Adipocyte (in vitro differentiated cells): ENCODE results near the gene TEAD1.

Source experiments
- DNase-seq: peaks from one replicate; pipeline ENCODE4 v3.0.0-alpha.2; 2015; ENCODE audit warnings: low read depth
- H3K27me3 ChIP-seq: replicated peaks from 2 replicates; pipeline ENCODE4 v1.7.0; 2013; ENCODE audit warnings: mild to moderate bottlenecking, low read length, moderate library complexity; ENCODE audit not compliant: control insufficient read depth, insufficient read depth
- H3K36me3 ChIP-seq: 2 replicates; pipeline ENCODE4 v1.7.0; 2013; ENCODE audit warnings: low read length, mild to moderate bottlenecking, moderate library complexity; ENCODE audit not compliant: control insufficient read depth, insufficient read depth, severe bottlenecking
- H3K4me1 ChIP-seq: 2 replicates; pipeline ENCODE4 v1.7.0; 2013; ENCODE audit warnings: mild to moderate bottlenecking, low read length, moderate library complexity; ENCODE audit not compliant: control insufficient read depth, insufficient read depth
- H3K4me3 ChIP-seq: 2 replicates; pipeline ENCODE4 v1.7.0; 2013; ENCODE audit warnings: mild to moderate bottlenecking, low read length, moderate library complexity
- H3K9ac ChIP-seq: 2 replicates; pipeline ENCODE4 v1.7.0; 2013; ENCODE audit warnings: mild to moderate bottlenecking, low read length, moderate library complexity
- H3K9me3 ChIP-seq: 2 replicates; pipeline ENCODE4 v1.7.0; 2013; ENCODE audit warnings: mild to moderate bottlenecking, low read length, moderate library complexity; ENCODE audit not compliant: control insufficient read depth

Gene TEAD1

DNA sequence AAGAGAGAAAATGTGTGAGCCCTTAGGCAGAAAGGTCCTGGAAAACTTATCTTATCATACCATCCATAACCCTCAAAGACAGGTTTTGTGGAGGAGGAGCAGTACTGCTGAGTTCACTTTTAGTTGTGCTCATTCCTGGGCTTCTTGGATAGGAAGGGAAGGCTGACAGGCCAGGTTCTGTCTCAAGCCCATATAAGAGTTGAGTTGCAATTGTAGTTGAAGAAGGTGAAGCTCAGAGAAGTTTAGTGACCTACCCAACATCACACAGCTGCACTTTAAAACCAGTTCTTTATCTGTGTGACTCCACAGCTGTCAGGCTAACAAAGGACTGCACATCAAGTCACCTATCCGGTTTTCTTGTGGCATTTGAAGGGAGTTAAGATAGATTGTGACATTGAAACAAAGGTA is 13.0 kb downstream of the TEAD1 start:
- H3K36me3 ChIP-seq: no peaks in the 10 kb centered on the region
- H3K4me1 ChIP-seq: peaks cover 72% of the 10 kb centered on the region
- H3K9me3 ChIP-seq: no peaks in the 10 kb centered on the region
- H3K9ac ChIP-seq: no peak overlapping the region
- H3K27me3 ChIP-seq: no peaks in the 10 kb centered on the region
- DNase-seq: no peak
- no peak overlapping the region for H3K4me3 ChIP-seq

DNA sequence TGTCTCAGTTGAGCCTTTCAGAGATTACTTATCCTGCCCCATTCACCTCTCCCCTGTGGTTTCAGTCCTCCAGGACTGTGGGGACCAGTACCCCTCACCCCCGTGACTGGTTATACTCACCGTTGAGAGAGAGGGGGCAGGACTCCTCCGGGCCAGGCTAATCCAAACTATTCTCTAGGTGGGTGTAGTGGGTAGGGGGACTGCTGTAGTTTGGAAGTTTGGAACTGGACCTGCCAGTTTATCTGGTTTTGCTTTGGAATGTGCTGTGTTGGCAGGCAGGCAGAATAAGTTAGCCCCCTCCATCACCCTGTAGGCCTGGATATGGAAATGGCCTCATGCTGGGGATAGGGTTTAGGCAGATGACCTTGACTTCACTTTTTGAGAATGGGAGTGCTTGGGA is 13.5 kb downstream of the TEAD1 start:
- H3K4me1 ChIP-seq: peaks cover 78% of the 10 kb centered on the region
- H3K9ac ChIP-seq: no peak overlapping the region
- H3K9me3 ChIP-seq: no peaks in the 10 kb centered on the region
- no peak overlapping the region for H3K4me3 ChIP-seq
- H3K36me3 ChIP-seq: no peaks in the 10 kb centered on the region
- no peaks in the 10 kb centered on the region for H3K27me3 ChIP-seq
- DNase-seq: no peak

DNA sequence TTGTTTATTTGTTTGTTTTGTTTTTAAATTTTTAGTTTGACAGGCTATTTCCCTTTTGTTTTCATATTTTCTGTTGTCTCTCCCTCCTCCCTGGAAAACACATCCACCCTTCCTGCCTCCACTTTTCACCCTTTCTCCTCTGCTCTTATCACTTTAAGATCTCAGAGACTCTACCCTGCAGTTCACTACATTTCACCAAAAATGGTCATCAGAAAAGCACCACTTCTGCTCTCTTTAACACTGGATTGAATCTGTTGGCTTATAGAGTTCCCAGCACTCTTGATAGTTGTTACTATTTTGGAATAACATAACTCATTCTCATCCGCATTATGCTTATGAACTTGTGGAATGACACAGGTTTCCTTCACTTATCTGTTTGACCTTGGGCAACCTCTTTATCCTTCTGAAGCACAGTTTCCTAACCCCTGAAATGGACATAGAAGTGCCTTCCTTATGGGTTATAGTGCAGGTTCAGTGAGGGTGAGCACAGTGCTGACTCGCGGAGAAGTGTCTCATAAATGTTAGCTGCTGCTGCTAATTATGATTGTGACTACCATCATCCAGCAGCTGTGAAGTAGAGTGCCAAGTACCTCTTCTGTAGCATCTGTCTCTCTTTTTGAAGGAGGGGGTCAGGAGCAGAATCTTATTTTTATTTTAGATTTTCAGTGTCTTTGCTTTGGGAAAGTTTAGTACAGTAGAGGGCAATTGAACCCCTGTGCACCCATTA is 15.0 kb downstream of the TEAD1 start:
- peaks cover 83% of the 10 kb centered on the region for H3K4me1 ChIP-seq
- no peaks in the 10 kb centered on the region for H3K9me3 ChIP-seq
- no peak overlapping the region for H3K4me3 ChIP-seq
- H3K9ac ChIP-seq: no peak overlapping the region
- H3K27me3 ChIP-seq: no peaks in the 10 kb centered on the region
- no peaks in the 10 kb centered on the region for H3K36me3 ChIP-seq
- no peak for DNase-seq

DNA sequence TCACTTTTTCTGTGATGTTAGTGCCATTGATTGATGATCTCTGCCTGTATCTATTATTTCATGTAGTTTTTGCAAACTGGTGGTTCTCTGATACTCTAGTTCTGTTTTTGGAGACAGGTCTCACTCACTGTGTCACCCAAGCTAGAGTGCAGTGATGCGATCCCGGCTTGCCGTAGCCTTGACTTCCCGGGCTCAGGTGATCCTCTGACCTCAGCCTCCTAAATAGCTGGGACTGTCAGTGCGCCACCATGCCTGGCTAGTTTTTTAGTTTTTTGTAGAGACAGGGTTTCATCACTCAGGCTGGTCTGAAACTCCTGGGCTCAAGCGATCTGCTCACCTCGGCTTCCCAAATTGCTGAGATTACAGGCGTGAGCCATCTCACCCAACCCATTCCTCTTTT is 16.4 kb downstream of the TEAD1 start:
- DNase-seq: no peak
- H3K4me1 ChIP-seq: peaks cover 83% of the 10 kb centered on the region
- no peaks in the 10 kb centered on the region for H3K27me3 ChIP-seq
- no peaks in the 10 kb centered on the region for H3K36me3 ChIP-seq
- H3K9me3 ChIP-seq: no peaks in the 10 kb centered on the region
- no peak overlapping the region for H3K4me3 ChIP-seq
- no peak overlapping the region for H3K9ac ChIP-seq

DNA sequence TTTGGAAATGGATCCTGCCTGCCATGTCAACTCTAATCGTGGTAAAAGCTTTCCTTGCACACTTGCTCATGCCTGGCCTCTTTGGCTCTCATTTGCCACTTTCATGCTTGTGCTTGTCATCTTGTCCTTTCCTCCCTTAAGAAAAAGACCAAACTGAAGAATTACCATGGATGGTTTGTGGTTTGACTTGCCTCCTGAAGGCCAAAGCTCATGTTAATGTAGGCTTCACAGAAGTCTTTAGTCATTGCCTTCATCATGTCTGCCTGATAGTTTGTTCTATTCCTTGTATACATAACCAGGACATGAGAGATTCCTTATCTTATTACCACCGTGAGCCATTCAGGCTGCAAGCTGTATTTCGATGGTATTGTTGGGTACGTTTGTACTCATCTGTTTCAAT is 17.3 kb downstream of the TEAD1 start:
- Histone ChIP-seq H3K4me3 (no peak overlapping the region), H3K9me3 (no peaks in the 10 kb centered on the region), H3K4me1 (peaks cover 83% of the 10 kb centered on the region), H3K9ac (no peak overlapping the region), H3K27me3 (no peaks in the 10 kb centered on the region), H3K36me3 (no peaks in the 10 kb centered on the region)
- DNase-seq: no peak

DNA sequence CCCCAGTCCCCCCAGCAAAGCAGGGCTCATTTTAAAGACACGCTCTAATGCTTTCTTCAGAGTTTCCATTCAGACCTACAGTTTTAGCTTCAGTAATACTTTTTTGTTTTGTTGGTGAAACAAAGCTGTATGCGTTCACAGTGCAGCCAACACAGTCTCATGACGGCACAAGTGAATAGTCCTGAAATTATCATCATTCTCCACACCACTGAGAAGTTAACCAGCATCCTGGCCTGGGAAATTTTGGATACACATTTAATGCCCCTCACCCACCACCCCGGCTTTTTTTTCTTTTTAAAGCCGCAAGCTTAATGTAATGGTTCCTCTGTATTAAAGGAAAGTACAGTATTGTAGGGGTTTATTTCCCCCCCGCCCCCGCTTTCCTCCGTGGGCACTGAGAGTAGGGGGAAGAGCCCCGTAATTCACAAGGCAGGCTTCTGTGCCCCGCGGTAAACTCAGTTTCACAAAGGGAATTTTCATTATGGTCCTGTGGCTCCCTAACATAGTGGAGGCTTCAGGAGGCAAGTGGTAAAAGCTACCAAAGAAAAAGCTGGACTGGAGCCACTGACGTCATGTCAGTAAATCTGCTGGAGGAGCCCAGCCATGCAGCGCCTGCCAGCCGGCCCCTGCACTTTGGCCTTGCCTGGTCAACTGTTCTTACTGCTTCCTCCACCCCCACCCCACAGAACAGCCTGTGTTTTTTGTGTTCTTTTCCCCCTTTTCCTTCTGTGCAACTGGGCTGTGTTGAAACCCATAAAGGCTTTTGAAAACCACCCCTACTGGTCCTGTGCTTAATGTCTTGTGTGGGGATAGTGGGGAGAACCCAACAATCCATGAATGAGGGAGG is 18.2 kb downstream of the TEAD1 start:
- DNase-seq: peak; percentile 90
- Histone ChIP-seq H3K9ac (peak overlapping the region; percentile 87), H3K9me3 (no peaks in the 10 kb centered on the region), H3K27me3 (no peaks in the 10 kb centered on the region), H3K4me3 (peak overlapping the region; percentile 64), H3K36me3 (no peaks in the 10 kb centered on the region), H3K4me1 (peaks cover 77% of the 10 kb centered on the region)

DNA sequence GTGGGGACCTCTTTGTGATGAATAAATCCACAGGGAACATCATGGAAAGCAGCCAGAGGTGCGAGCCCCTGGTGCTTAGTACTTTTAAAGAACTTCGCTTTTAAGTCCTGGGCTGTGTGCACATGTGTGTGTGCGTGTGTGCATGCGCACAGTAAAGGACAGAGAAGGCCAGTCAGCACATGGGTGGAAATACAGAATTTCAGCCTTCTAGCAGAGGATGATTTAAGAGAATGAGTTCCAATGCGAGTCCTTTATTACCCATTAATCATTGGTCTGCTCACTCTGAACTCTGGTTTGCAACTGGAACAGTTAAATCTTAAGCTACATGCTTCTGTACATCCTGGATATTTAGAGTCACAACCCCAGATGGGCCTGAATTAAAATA is 18.9 kb downstream of the TEAD1 start:
- no peaks in the 10 kb centered on the region for H3K36me3 ChIP-seq
- peak overlapping the region; percentile 64 for H3K4me3 ChIP-seq

DNA sequence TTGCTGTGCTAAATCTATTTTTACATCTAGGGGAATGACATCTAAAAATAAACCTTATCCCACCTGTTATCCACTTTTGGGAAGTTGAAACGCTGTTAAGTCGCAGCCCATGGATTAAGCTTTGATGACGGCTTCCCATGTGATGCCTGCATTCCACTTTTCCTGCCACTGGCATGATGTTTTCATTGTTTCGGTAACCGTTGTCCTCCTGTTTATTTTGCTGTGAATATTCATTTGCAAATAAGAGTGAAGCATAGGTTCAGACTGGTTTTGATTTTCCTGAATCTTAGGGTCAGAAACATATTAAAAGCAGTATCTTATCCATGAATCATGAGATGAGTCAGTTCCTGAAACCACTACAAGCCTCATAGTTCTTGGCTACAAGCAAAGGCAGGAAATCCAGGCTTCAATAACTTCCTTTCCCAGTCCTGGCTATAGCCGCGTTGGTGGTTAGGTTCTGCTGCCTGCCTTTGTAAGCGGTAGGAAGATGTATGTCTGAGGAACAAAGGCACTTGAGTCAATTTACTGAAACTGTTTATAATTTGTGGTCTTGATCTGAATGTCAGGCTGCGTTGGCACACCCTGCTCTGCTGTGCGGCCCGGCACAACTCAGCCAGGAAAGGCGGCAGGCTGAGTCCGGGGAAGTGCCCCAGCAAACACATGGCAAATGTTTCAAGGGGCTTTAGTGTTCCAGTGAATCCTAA is 19.4 kb downstream of the TEAD1 start:
- peaks cover 68% of the 10 kb centered on the region for H3K4me1 ChIP-seq
- no peaks in the 10 kb centered on the region for H3K27me3 ChIP-seq
- H3K9ac ChIP-seq: peak overlapping the region; percentile 87
- DNase-seq: peak; percentile 90
- no peaks in the 10 kb centered on the region for H3K36me3 ChIP-seq
- peak overlapping the region; percentile 64 for H3K4me3 ChIP-seq
- no peaks in the 10 kb centered on the region for H3K9me3 ChIP-seq

More for the DNA sequence above, 18.9 kb downstream of the TEAD1 start:
- Histone ChIP-seq H3K9ac (peak overlapping the region; percentile 87), H3K9me3 (no peaks in the 10 kb centered on the region), H3K27me3 (no peaks in the 10 kb centered on the region), H3K4me1 (peaks cover 73% of the 10 kb centered on the region)
- no peak for DNase-seq

DNA sequence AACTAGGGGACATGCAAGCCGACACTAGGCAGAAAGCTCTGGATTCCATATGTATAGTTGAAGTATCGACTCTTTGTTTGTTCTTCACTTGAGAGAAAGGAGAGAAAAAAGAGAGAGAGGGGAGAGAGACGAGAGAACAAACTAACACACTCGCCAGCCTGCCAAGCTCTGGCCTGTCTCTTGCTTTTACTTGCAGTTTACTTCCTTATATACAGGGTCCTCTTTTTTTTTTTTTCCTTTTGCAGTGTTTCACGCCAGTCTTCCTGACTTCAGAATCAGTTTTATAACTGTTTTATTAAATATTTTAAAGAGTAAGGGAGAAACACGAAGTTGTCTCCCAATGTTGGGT is 19.9 kb downstream of the TEAD1 start:
- Histone ChIP-seq H3K9me3 (no peaks in the 10 kb centered on the region), H3K36me3 (no peaks in the 10 kb centered on the region), H3K4me3 (peak overlapping the region; percentile 64), H3K4me1 (peaks cover 66% of the 10 kb centered on the region), H3K27me3 (no peaks in the 10 kb centered on the region), H3K9ac (peak overlapping the region; percentile 87)
- peak; percentile 62 for DNase-seq

DNA sequence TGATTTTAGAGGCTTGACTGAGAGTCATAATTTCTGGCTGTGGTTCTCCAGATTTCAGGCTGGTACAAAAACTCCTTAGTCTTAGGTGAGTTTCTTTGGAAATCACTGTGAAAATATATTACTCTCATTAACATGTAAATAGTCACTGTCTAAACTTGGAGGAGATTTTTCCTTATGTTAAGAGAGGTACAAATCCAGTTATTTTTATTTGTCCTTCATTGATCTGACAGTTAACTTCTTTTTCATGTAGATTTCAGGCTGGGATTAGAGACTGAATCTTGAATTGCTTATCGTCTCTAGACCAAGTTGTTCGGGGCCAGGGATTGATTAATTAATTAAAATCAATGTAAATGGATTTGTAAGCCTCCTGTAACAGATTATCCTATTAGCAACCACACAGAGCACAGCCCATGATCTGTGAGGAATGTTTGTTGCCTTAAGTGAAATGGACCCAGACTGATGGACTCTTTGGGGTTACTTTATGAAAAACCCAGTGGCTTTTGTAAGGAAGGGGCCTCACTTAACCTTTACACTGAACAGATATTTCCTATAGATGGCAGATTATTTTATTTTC is 21.1 kb downstream of the TEAD1 start:
- DNase-seq: no peak
- H3K9me3 ChIP-seq: no peaks in the 10 kb centered on the region
- H3K4me3 ChIP-seq: no peak overlapping the region
- peaks cover 61% of the 10 kb centered on the region for H3K4me1 ChIP-seq
- H3K27me3 ChIP-seq: no peaks in the 10 kb centered on the region
- no peaks in the 10 kb centered on the region for H3K36me3 ChIP-seq
- H3K9ac ChIP-seq: peak overlapping the region; percentile 87

DNA sequence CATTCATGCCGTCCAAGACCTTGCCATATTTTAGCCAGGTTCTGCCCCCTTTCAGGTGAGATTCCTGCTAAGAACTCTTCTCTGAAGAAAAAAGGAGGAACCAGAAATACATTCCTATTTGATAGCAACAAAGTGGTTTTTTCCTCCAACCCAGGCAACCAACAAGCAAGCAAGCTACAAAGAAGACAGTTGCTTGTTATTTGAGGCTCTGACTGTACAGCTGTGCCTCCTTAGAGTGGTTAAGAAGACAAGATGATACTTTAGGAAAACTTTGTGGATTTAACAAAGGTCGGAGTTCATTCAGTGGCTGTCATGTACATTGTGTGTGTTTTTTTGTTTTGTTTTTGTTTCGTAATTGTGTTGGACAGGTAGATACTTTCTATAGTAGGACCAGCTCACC is 21.7 kb downstream of the TEAD1 start:
- no peaks in the 10 kb centered on the region for H3K36me3 ChIP-seq
- H3K4me1 ChIP-seq: peaks cover 58% of the 10 kb centered on the region
- no peak overlapping the region for H3K4me3 ChIP-seq
- H3K27me3 ChIP-seq: no peaks in the 10 kb centered on the region
- no peaks in the 10 kb centered on the region for H3K9me3 ChIP-seq
- H3K9ac ChIP-seq: peak overlapping the region; percentile 87
- DNase-seq: no peak
